ENCODE measurements around the gene LRBA.
A peak's percentile ranks its signal among the peaks of the same experiment; 100 is the strongest.
"Not testable (repeated sequence)": the region's sequence is repeated elsewhere in the genome, so short reads cannot be mapped to it uniquely, and the experiment has no call there.

The LRBA gene

GRCh38 chr4:150540536-150540935, 474.5 kb downstream of the LRBA start:
- in situ Hi-C loops (cut with HindIII; ENCODE audit: low sequenced_read_pairs), result no loop called here

GRCh38 chr4:150537911-150538310, 477.2 kb downstream of the LRBA start:
- in situ Hi-C loops (cut with HindIII; ENCODE audit: low sequenced_read_pairs); DNase-seq (ENCODE audit: low read depth): not testable (repeated sequence)

More at GRCh38 chr4:150540536-150540935, 474.5 kb downstream of the LRBA start:
- no peak for DNase-seq (ENCODE audit: low read depth)
- H3K4me3 ChIP-seq (ENCODE audit: low read depth, low read length), result no peak overlapping the region
- no peak for TF ChIP-seq CTCF (IDR thresholded peaks at IDR 0.05; ENCODE audit: low read depth, low read length, missing control alignments)

GRCh38 chr4:150534818-150535217, 480.3 kb downstream of the LRBA start:
- H3K4me3 ChIP-seq (ENCODE audit: low read depth, low read length), result no peak overlapping the region
- no peak for TF ChIP-seq CTCF (IDR thresholded peaks at IDR 0.05; ENCODE audit: low read depth, low read length, missing control alignments)
- in situ Hi-C loops (cut with HindIII; ENCODE audit: low sequenced_read_pairs), result no loop called here
- no peak for DNase-seq (ENCODE audit: low read depth)

More at GRCh38 chr4:150537911-150538310, 477.2 kb downstream of the LRBA start:
- not testable (repeated sequence) for H3K4me3 ChIP-seq (ENCODE audit: low read depth, low read length)

GRCh38 chr4:150533673-150534072, 481.4 kb downstream of the LRBA start:
- no peak for TF ChIP-seq CTCF (IDR thresholded peaks at IDR 0.05; ENCODE audit: low read depth, low read length, missing control alignments)
- no peak overlapping the region for H3K4me3 ChIP-seq (ENCODE audit: low read depth, low read length)
- DNase-seq (ENCODE audit: low read depth), result no peak
- in situ Hi-C loops (cut with HindIII; ENCODE audit: low sequenced_read_pairs), result no loop called here

- TF ChIP-seq CTCF (IDR thresholded peaks at IDR 0.05; ENCODE audit: low read depth, low read length, missing control alignments), result no peak
- no peak for DNase-seq (ENCODE audit: low read depth)
- in situ Hi-C loops (cut with HindIII; ENCODE audit: low sequenced_read_pairs), result no loop called here
- no peak overlapping the region for H3K4me3 ChIP-seq (ENCODE audit: low read depth, low read length)
These were observed 489.7 kb downstream of the LRBA start for GRCh38 chr4:150525321-150525868.

- H3K4me3 ChIP-seq (ENCODE audit: low read depth, low read length), result no peak overlapping the region
- in situ Hi-C loops (cut with HindIII; ENCODE audit: low sequenced_read_pairs), result no loop called here
- DNase-seq (ENCODE audit: low read depth), result peak; percentile 19
- TF ChIP-seq CTCF (IDR thresholded peaks at IDR 0.05; ENCODE audit: low read depth, low read length, missing control alignments), result no peak
These were observed 496.5 kb downstream of the LRBA start for GRCh38 chr4:150518559-150518958.

GRCh38 chr4:150515135-150515534, 499.9 kb downstream of the LRBA start:
- H3K4me3 ChIP-seq (ENCODE audit: low read depth, low read length), result no peak overlapping the region
- no peak for TF ChIP-seq CTCF (IDR thresholded peaks at IDR 0.05; ENCODE audit: low read depth, low read length, missing control alignments)
- no peak for DNase-seq (ENCODE audit: low read depth)

More at GRCh38 chr4:150515135-150515534, 499.9 kb downstream of the LRBA start:
- in situ Hi-C loops (cut with HindIII; ENCODE audit: low sequenced_read_pairs), result no loop called here

Measured in astrocyte of the cerebellum (primary cell).